Parathyroid adenoma (tissue), 2 donors: ENCODE data around the gene HSH2D.
A peak's percentile ranks its signal among the peaks of the same experiment; 100 is the strongest.

Source experiments
- H2AFZ ChIP-seq: fragments of 300-600 bp; sonication (generic); one replicate; pipeline ENCODE4 v1.7.0; 2017; ENCODE audit warnings: antibody characterized with exemption, mild to moderate bottlenecking
- H3K27ac ChIP-seq: fragments of 300-600 bp; sonication (generic); one replicate; pipeline ENCODE4 v1.7.0; 2017
- H3K27me3 ChIP-seq: fragments of 300-600 bp; sonication (generic); one replicate; pipeline ENCODE4 v1.7.0; 2017; ENCODE audit warnings: low read length; ENCODE audit not compliant: control insufficient read depth, insufficient read depth
- H3K36me3 ChIP-seq: fragments of 300-600 bp; sonication (generic); one replicate; pipeline ENCODE4 v1.7.0; 2017; ENCODE audit warnings: low read length; ENCODE audit not compliant: control insufficient read depth, insufficient read depth
- H3K4me1 ChIP-seq: fragments of 300-600 bp; sonication (generic); one replicate; pipeline ENCODE4 v1.7.0; 2017; ENCODE audit warnings: control low read depth
- H3K4me2 ChIP-seq: fragments of 300-600 bp; sonication (generic); one replicate; pipeline ENCODE4 v1.7.0; 2017; ENCODE audit warnings: low read length
- H3K4me3 ChIP-seq: fragments of 300-600 bp; sonication (generic); one replicate; pipeline ENCODE4 v1.7.0; 2017; ENCODE audit warnings: low read depth, low read length
- H3K79me2 ChIP-seq: fragments of 300-600 bp; sonication (generic); one replicate; pipeline ENCODE4 v1.7.0; 2017; ENCODE audit warnings: control low read depth
- H3K9ac ChIP-seq: fragments of 300-600 bp; sonication (generic); one replicate; pipeline ENCODE4 v1.7.0; 2017; ENCODE audit warnings: mild to moderate bottlenecking
- H3K9me3 ChIP-seq: fragments of 300-600 bp; sonication (generic); one replicate; pipeline ENCODE4 v1.7.0; 2017; ENCODE audit warnings: low read length; ENCODE audit not compliant: control insufficient read depth
- TF ChIP-seq, protein P1 (sequence below): fragments of 300-600 bp; sonication (generic); IDR thresholded peaks from one replicate; pipeline ENCODE4 v1.7.0; 2017; ENCODE audit warnings: antibody characterized with exemption, mild to moderate bottlenecking
- donor health status: primary hyperparathyroidism.

The HSH2D gene, protein sequence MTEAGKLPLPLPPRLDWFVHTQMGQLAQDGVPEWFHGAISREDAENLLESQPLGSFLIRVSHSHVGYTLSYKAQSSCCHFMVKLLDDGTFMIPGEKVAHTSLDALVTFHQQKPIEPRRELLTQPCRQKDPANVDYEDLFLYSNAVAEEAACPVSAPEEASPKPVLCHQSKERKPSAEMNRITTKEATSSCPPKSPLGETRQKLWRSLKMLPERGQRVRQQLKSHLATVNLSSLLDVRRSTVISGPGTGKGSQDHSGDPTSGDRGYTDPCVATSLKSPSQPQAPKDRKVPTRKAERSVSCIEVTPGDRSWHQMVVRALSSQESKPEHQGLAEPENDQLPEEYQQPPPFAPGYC

DNA sequence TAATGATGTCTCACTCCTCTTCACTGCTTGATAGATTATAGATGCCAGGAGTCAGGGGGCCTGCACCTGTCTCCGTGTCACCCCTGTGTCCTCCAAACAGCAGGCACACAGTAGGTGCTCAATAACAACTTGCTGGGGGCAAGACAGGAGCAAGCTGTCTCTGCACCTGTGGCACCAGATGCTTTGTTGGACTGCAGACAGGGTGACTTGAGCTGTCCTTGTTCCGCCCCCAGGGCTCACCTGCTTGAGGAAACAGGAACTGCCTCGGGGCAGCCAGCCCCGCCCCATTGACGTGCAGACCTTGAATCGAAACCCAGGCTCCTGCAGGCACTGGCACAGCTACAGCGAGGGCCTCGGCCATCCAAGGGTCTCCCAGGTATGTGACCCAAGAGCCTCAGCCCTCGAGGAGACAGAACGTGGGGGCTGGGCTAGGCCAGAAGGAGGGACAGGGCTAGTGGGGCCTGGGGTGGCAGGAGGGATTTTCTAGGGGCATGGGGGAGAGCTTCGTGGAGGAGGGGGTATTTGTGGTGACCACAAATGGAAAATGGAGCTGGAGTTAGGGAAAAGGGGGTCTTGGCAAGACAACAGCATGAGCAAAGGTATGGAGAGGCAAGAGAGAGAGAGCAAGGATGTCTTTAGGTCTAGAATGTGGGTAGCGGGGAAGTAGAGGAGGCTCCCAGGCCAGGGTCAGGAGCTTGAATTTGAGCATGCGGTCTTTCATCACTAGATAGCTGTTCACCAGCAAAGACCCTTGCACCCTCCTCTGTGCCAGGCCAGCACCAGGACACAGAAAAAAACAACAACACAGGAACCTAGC lies at the start of gene HSH2D:
TSS of gene HSH2D (plus strand) at position 287 of the 817 bp plus-strand sequence. CDS start 5,066 bp downstream, outside the sequence.
- Histone ChIP-seq H3K9ac (no peak within 1 kb of the TSS), H3K4me3 (peak within 1 kb of the TSS; percentile 19), H3K4me1 (no peaks in the 10 kb centered on the region), H3K27ac (no peak within 1 kb of the TSS), H3K27me3 (no peaks in the 10 kb centered on the region), H2AFZ (peak within 1 kb of the TSS; percentile 38), H3K9me3 (no peaks in the 10 kb centered on the region), H3K4me2 (peak within 1 kb of the TSS; percentile 26), H3K79me2 (no peaks in the 10 kb centered on the region), H3K36me3 (no peaks in the 10 kb centered on the region)
- TF ChIP-seq, protein P1, sequence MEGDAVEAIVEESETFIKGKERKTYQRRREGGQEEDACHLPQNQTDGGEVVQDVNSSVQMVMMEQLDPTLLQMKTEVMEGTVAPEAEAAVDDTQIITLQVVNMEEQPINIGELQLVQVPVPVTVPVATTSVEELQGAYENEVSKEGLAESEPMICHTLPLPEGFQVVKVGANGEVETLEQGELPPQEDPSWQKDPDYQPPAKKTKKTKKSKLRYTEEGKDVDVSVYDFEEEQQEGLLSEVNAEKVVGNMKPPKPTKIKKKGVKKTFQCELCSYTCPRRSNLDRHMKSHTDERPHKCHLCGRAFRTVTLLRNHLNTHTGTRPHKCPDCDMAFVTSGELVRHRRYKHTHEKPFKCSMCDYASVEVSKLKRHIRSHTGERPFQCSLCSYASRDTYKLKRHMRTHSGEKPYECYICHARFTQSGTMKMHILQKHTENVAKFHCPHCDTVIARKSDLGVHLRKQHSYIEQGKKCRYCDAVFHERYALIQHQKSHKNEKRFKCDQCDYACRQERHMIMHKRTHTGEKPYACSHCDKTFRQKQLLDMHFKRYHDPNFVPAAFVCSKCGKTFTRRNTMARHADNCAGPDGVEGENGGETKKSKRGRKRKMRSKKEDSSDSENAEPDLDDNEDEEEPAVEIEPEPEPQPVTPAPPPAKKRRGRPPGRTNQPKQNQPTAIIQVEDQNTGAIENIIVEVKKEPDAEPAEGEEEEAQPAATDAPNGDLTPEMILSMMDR = no peak

DNA sequence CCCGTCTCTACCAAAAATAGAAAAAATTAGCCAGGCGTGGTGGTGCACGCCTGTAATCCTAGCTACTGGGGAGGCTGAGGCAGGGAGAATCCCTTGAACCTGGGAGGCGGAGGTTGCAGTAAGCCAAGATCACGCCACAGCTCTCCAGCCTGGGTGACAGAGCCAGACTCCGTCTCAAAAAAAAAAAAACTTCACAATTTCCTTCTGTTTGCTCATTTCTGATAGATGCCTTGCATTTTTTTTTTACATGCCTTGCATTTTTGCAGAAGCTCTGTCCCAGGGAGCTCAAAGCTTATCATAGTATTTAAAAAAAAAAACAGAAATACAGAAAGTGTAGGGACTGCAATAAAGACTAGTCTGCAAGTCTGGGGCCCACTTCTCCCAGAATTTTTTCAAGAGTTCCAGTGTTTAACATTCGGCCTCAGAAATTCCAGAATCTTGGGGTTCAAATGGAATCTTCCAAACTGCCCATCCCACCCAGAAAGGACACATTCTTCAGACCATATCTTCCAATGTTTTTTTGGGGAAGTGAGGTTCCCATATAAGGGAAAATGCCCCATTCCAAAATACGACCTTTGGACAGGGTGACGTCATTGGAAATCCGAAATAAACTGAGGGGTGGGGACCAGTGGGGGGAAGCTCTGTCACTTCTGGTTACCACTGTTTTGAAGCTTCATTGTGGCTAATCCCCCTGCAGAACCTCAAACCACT lies 49.0 kb upstream of the HSH2D start:
- Histone ChIP-seq H3K4me3 (no peak overlapping the region), H3K9ac (no peak overlapping the region), H2AFZ (no peak overlapping the region), H3K4me2 (no peak overlapping the region), H3K27me3 (no peaks in the 10 kb centered on the region), H3K36me3 (no peaks in the 10 kb centered on the region), H3K79me2 (no peaks in the 10 kb centered on the region), H3K27ac (no peak overlapping the region), H3K9me3 (no peaks in the 10 kb centered on the region), H3K4me1 (no peaks in the 10 kb centered on the region)
- TF ChIP-seq, protein P1 = no peak

DNA sequence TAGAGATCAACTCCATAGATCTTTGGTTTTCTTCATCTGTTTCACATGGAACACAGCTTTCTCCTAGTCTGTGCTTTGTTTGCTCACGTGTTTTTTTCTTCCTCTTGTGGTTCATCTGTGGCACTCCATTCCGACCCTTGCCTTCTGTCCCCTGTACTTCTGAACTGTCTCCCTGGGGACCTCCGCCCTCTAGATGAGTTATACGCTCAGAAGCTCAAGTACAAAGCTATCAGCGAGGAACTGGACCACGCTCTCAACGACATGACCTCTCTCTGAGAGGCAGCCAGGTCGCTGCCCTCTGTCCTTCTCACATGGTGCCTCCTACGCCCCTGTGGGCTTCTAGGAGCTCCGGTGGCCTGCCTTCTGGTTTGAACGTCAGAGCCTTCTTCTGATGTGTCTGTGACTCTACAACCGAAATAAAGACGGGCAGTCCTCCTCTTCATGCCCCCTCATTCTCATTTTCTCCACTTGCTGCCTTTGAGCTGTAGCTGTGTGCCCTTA lies 48.4 kb upstream of the HSH2D start:
- no peaks in the 10 kb centered on the region for H3K27me3 ChIP-seq
- H3K9me3 ChIP-seq = no peaks in the 10 kb centered on the region
- H3K9ac ChIP-seq = no peak overlapping the region
- H3K4me2 ChIP-seq = no peak overlapping the region
- H3K27ac ChIP-seq = no peak overlapping the region
- TF ChIP-seq, protein P1 = no peak
- H2AFZ ChIP-seq = no peak overlapping the region
- H3K4me1 ChIP-seq = peaks cover 2% of the 10 kb centered on the region
- H3K4me3 ChIP-seq = no peak overlapping the region
- H3K36me3 ChIP-seq = no peaks in the 10 kb centered on the region
- no peaks in the 10 kb centered on the region for H3K79me2 ChIP-seq

DNA sequence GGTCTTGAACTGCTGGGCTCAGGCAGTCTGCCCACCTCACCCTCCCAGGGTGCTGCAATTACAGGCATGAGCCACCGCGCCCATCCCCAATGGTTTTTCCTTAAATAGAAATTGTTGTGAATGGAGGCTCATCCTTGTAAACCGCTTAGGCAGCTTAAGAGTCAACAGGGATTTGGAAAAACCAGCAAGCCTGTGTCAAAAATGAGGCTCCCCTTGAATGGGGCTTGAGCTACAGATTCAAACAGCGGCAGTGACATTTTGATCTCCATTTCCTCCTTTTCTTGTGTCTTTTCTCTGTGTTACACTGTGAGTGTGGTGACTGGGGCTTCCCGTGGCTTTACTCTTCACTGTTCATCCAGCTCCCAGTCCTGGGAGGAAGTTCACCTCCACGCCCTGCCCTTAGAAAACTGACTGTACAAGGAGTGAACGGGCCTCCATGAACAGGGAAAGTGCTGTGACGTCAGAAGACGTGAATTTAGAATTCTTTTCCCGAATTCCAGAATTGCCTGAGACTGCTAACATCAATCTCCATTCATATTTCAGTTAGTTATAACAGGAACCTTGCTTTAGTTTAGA lies 47.1 kb upstream of the HSH2D start:
- H3K4me3 ChIP-seq = no peak overlapping the region
- no peak overlapping the region for H3K27ac ChIP-seq
- no peak overlapping the region for H3K4me2 ChIP-seq
- H3K4me1 ChIP-seq = peaks cover 2% of the 10 kb centered on the region
- no peaks in the 10 kb centered on the region for H3K36me3 ChIP-seq
- TF ChIP-seq, protein P1 = no peak
- H2AFZ ChIP-seq = no peak overlapping the region
- H3K9me3 ChIP-seq = no peaks in the 10 kb centered on the region
- no peak overlapping the region for H3K9ac ChIP-seq
- H3K27me3 ChIP-seq = no peaks in the 10 kb centered on the region
- H3K79me2 ChIP-seq = no peaks in the 10 kb centered on the region
